ENCODE data around the gene ASB13.

DNA sequence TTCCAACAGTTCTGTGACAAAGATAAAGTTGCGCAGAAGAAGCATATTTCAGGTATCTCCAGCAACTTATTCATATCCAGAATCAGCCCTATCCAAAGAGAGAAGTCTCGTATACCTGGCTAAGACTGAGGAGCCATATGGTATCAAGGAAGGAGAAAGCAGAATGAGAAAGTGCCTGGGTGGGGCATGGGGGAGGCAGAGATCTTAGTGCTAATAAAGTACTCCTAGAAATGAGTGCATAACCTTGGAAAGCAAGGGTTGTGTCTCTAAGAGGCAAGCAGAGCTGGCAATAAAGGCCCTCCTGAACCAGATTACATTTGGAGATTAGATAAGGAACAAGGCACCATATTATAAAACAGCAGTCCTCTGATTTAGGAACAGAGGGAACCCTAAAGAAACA, 30.9 kb upstream of the ASB13 start:
- TF ChIP-seq CTCF (IDR thresholded peaks at IDR 0.05) (no peak), POLR2AphosphoS5 (IDR thresholded peaks at IDR 0.05) (no peak)

All from stomach (tissue), 4 donors.